Muscle layer of colon (tissue), 2 donors: ENCODE results near the gene RPL19.

Experiments
- H3K27ac ChIP-seq: one replicate; pipeline ENCODE4 v1.7.0; 2013; ENCODE audit warnings: low read depth, mild to moderate bottlenecking, low read length, moderate library complexity
- H3K27me3 ChIP-seq, 2 donors: one replicate each; pipeline ENCODE4 v1.7.0; 2013; ENCODE audit warnings: low read length in 2 of 2, mild to moderate bottlenecking in 2 of 2; ENCODE audit not compliant: insufficient read depth in 2 of 2, control insufficient read depth in 1 of 2
- H3K36me3 ChIP-seq: one replicate; pipeline ENCODE4 v1.7.0; 2013; ENCODE audit warnings: mild to moderate bottlenecking, low read length; ENCODE audit not compliant: insufficient read depth
- H3K4me1 ChIP-seq: one replicate; pipeline ENCODE4 v1.7.0; 2013; ENCODE audit warnings: mild to moderate bottlenecking, low read length; ENCODE audit not compliant: insufficient read depth
- H3K4me3 ChIP-seq, 2 donors: one replicate each; pipeline ENCODE4 v1.7.0; 2013; ENCODE audit warnings: low read length in 2 of 2, low read depth in 1 of 2, mild to moderate bottlenecking in 1 of 2, moderate library complexity in 1 of 2
- H3K9ac ChIP-seq: one replicate; pipeline ENCODE4 v1.7.0; 2013; ENCODE audit warnings: low read length
- H3K9me3 ChIP-seq: one replicate; pipeline ENCODE4 v1.7.0; 2013; ENCODE audit warnings: mild to moderate bottlenecking, low read length
- donor health status: abdominal sarcoma.
- donor health status: Adenocarcinoma of cecum.

Gene RPL19

GRCh38 chr17:39229274-39229913 lies 29.3 kb downstream of the RPL19 start:
- no peaks in the 10 kb centered on the region for H3K9me3 ChIP-seq
- no peaks in the 10 kb centered on the region for H3K36me3 ChIP-seq
- H3K9ac ChIP-seq, result no peak overlapping the region
- no peak overlapping the region for H3K4me3 ChIP-seq
- H3K27ac ChIP-seq, result no peak overlapping the region
- H3K27me3 ChIP-seq, result peaks cover 21 to 68% of the 10 kb centered on the region in 2 donors
- peaks cover 11% of the 10 kb centered on the region for H3K4me1 ChIP-seq

GRCh38 chr17:39230361-39230760 lies 30.3 kb downstream of the RPL19 start:
- Histone ChIP-seq H3K4me3 (no peak overlapping the region), H3K9me3 (no peaks in the 10 kb centered on the region), H3K9ac (no peak overlapping the region), H3K27me3 (peaks cover 21 to 58% of the 10 kb centered on the region in 2 donors), H3K36me3 (no peaks in the 10 kb centered on the region), H3K4me1 (peaks cover 11% of the 10 kb centered on the region), H3K27ac (no peak overlapping the region)

- Histone ChIP-seq H3K4me3 (no peak overlapping the region), H3K36me3 (no peaks in the 10 kb centered on the region), H3K4me1 (peaks cover 9% of the 10 kb centered on the region), H3K27ac (no peak overlapping the region), H3K9me3 (no peaks in the 10 kb centered on the region), H3K27me3 (peaks cover 18 to 50% of the 10 kb centered on the region in 2 donors), H3K9ac (no peak overlapping the region)
Observed at GRCh38 chr17:39231091-39231561, 31.0 kb downstream of the RPL19 start.

GRCh38 chr17:39231591-39232551 lies 31.8 kb downstream of the RPL19 start:
- no peaks in the 10 kb centered on the region for H3K36me3 ChIP-seq
- H3K9me3 ChIP-seq, result no peaks in the 10 kb centered on the region
- H3K27ac ChIP-seq, result no peak overlapping the region
- H3K9ac ChIP-seq, result no peak overlapping the region
- peaks cover 6% of the 10 kb centered on the region for H3K4me1 ChIP-seq
- no peak overlapping the region for H3K4me3 ChIP-seq
- H3K27me3 ChIP-seq, result peaks cover 15 to 50% of the 10 kb centered on the region in 2 donors

- Histone ChIP-seq H3K4me3 (no peak overlapping the region), H3K4me1 (peaks cover 6% of the 10 kb centered on the region), H3K27ac (no peak overlapping the region), H3K27me3 (peaks cover 15 to 45% of the 10 kb centered on the region in 2 donors), H3K9ac (no peak overlapping the region), H3K9me3 (no peaks in the 10 kb centered on the region), H3K36me3 (no peaks in the 10 kb centered on the region)
Observed at GRCh38 chr17:39235555-39236449, 35.7 kb downstream of the RPL19 start.

GRCh38 chr17:39236450-39236927 lies 36.4 kb downstream of the RPL19 start:
- H3K27me3 ChIP-seq, result peaks cover 12 to 38% of the 10 kb centered on the region in 2 donors
- no peaks in the 10 kb centered on the region for H3K36me3 ChIP-seq

GRCh38 chr17:39236981-39237441 lies 36.9 kb downstream of the RPL19 start:
- Histone ChIP-seq H3K4me3 (no peak overlapping the region), H3K9ac (no peak overlapping the region), H3K36me3 (no peaks in the 10 kb centered on the region), H3K27ac (no peak overlapping the region), H3K9me3 (no peaks in the 10 kb centered on the region), H3K27me3 (peaks cover 6 to 33% of the 10 kb centered on the region in 2 donors), H3K4me1 (no peaks in the 10 kb centered on the region)

More at GRCh38 chr17:39236450-39236927, 36.4 kb downstream of the RPL19 start:
- Histone ChIP-seq H3K4me1 (peaks cover 5% of the 10 kb centered on the region), H3K9me3 (no peaks in the 10 kb centered on the region), H3K4me3 (no peak overlapping the region), H3K9ac (no peak overlapping the region), H3K27ac (no peak overlapping the region)

GRCh38 chr17:39237586-39237985 lies 37.5 kb downstream of the RPL19 start:
- H3K9me3 ChIP-seq, result no peaks in the 10 kb centered on the region
- no peak overlapping the region for H3K9ac ChIP-seq
- H3K4me3 ChIP-seq, result no peak overlapping the region
- peaks cover 6 to 28% of the 10 kb centered on the region in 2 donors for H3K27me3 ChIP-seq
- H3K4me1 ChIP-seq, result no peaks in the 10 kb centered on the region
- no peak overlapping the region for H3K27ac ChIP-seq
- H3K36me3 ChIP-seq, result no peaks in the 10 kb centered on the region

GRCh38 chr17:39238311-39238972 lies 38.4 kb downstream of the RPL19 start:
- H3K4me3 ChIP-seq, result no peak overlapping the region
- H3K4me1 ChIP-seq, result no peaks in the 10 kb centered on the region
- no peak overlapping the region for H3K27ac ChIP-seq
- no peaks in the 10 kb centered on the region for H3K9me3 ChIP-seq
- H3K27me3 ChIP-seq, result peaks cover 6 to 24% of the 10 kb centered on the region in 2 donors
- no peaks in the 10 kb centered on the region for H3K36me3 ChIP-seq
- no peak overlapping the region for H3K9ac ChIP-seq

- Histone ChIP-seq H3K27ac (no peak overlapping the region), H3K27me3 (peaks cover 6 to 24% of the 10 kb centered on the region in 2 donors), H3K9me3 (no peaks in the 10 kb centered on the region), H3K36me3 (no peaks in the 10 kb centered on the region), H3K4me1 (no peaks in the 10 kb centered on the region), H3K4me3 (no peak overlapping the region), H3K9ac (no peak overlapping the region)
Observed at GRCh38 chr17:39239640-39240314, 39.7 kb downstream of the RPL19 start.
